ENCODE data around the gene CYP3A7.
"Not testable (repeated sequence)": the region's sequence is repeated elsewhere in the genome, so short reads cannot be mapped to it uniquely, and the experiment has no call there.

Gene CYP3A7

DNA sequence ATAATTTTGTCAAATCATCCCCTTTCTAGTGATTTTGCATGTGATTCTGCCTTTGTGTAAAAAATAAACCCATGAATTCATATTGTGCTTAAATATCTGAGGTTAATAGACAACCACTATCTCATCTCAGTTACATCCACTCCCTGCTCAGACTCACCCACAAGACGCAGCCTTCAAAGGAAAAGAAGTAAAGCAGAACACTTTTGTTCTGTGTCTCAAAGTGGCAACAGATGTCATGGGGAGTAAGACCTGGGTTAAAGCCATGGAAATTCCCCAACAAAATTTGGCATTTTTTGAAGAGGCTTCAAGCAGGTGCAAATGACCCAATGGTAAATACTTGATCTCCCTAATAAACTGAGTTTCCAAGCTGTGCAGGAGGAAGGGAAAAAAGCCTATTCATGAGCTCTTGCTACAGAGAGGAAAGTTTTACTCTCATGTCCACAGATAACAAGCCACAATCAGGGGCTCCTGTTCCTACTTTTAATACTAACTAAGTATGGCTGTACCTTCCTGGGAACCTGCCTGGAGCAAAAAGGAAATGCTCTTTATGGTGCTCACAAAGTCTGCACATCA lies 4.7 kb downstream of the CYP3A7 start:
- no peak for TF ChIP-seq CTCF (IDR thresholded peaks at IDR 0.05; ENCODE audit: low read depth, low read length)
- no peak overlapping the region for H3K4me3 ChIP-seq (ENCODE audit: low read depth, low read length)

- no peak overlapping the region for H3K4me3 ChIP-seq (ENCODE audit: low read depth, low read length)
- TF ChIP-seq CTCF (IDR thresholded peaks at IDR 0.05; ENCODE audit: low read depth, low read length) = no peak
Observed at GRCh38 chr7:99729486-99730237, 5.3 kb downstream of the CYP3A7 start.

- TF ChIP-seq CTCF (IDR thresholded peaks at IDR 0.05; ENCODE audit: low read depth, low read length) = no peak
- H3K4me3 ChIP-seq (ENCODE audit: low read depth, low read length) = no peak overlapping the region
Observed at GRCh38 chr7:99728615-99729014, 6.4 kb downstream of the CYP3A7 start.

DNA sequence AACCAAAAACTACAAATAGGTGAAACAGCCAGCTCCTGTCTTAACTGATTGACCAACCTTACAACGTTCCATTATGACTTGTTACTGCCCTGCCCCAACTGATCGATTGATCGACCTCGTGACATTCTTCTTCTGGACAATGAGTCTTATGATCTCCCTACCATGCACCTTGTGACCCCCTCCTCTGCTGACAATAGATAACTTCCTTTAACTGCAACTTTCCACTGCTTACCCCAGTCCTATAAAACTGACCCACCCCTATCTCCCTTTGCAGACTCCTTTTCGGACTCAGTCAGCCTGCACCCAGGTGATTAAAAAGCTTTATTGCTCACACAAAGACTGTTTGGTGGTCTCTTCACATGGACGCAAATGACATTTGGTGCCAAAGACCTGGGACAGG lies 11.8 kb downstream of the CYP3A7 start:
- not testable (repeated sequence) for H3K4me3 ChIP-seq (ENCODE audit: low read depth, low read length)

- no peak overlapping the region for H3K4me3 ChIP-seq (ENCODE audit: low read depth, low read length)
- no peak for TF ChIP-seq CTCF (IDR thresholded peaks at IDR 0.05; ENCODE audit: low read depth, low read length)
Observed at GRCh38 chr7:99720800-99721595, 14.0 kb downstream of the CYP3A7 start.

- TF ChIP-seq CTCF (IDR thresholded peaks at IDR 0.05; ENCODE audit: low read depth, low read length) = no peak
- H3K4me3 ChIP-seq (ENCODE audit: low read depth, low read length) = no peak overlapping the region
Observed at GRCh38 chr7:99719996-99720769, 14.8 kb downstream of the CYP3A7 start.

DNA sequence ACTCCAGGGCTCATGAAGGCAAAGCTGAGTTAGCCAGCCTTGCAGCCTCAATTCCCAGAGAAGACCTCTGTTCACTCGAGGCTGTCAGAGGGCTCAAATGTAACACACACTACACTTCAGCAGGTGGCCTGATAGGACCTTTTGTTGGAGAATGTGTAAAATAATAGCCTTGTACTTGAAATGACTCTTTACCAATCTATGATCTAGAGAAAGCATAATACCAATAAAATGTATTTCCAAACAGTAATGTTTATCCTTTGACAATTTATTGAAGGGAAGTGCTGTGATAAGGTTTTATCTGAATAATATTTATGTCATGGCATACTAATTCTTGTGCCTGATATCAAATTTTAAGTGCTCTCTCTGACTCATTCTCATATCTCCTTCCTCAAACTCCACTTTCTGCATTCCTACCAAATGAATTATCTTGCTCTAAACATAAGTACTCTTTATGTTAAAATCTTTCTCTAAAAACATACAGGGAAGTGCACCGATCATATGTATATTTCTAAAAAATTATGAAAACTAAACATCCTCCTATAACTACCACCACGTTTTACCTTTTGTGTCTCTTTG lies 20.9 kb downstream of the CYP3A7 start:
- no peak for TF ChIP-seq CTCF (IDR thresholded peaks at IDR 0.05; ENCODE audit: low read depth, low read length)
- no peak overlapping the region for H3K4me3 ChIP-seq (ENCODE audit: low read depth, low read length)

Data from WI38 (cell line).